Measurements from ENCODE around the gene C6orf163. TPM values are rescaled to one million over a fixed set of nuclear protein-coding genes. Genes with fewer than 3 reads are reported as not detected.

Gene C6orf163
- total RNA-seq, 1 donor from 2014 or later, result 1.1 TPM

DNA sequence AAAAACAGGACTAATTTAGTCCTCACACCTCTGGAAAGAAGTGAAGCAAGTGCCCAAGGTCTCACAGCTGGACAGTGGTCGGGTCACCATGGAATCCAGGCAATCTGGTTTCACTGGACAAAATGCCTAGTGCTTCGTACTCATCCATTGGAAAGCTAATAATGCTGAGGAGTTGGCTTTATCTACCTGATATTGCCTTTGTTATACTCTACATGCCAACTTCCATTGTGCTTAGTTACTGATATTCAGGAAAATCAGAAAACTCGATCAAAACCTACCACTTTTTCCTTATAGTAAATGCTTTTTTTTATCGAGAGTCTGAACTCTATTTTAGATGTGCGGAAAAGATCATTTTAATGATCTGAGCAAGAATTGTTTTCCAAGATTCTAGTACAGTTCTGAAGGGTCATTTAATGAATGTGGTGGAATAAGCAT is 64.1 kb downstream of the C6orf163 start:
- DNase-seq (ENCODE audit: low read depth, low spot score), result no peak

Other genes with a start within 250 kb of the C6orf163 start
- gene CGA, start 249.7 kb upstream of the C6orf163 start, total RNA-seq, result not detected in 2 replicates
- 14.8 and 16.9 TPM in 2 replicates for gene ZNF292, start 189.2 kb upstream of the C6orf163 start, total RNA-seq
- 3.1 and 3.2 TPM in 2 replicates for gene SMIM8, start 22.2 kb upstream of the C6orf163 start, total RNA-seq
- gene GJB7, start 15.5 kb upstream of the C6orf163 start, total RNA-seq, result not detected in 2 replicates
- gene CFAP206, start 63.2 kb downstream of the C6orf163 start, total RNA-seq, result 0.04 and 0.20 TPM in 2 replicates
- 13.9 and 24.9 TPM in 2 replicates for gene SLC35A1, start 128.2 kb downstream of the C6orf163 start, total RNA-seq
- 28.3 and 34.0 TPM in 2 replicates for gene RARS2, start 245.2 kb downstream of the C6orf163 start, total RNA-seq
- 13.3 and 19.8 TPM in 2 replicates for gene ORC3, start 245.3 kb downstream of the C6orf163 start, total RNA-seq